Measurements from ENCODE around the gene APOBR. TPM values are rescaled to one million over a fixed set of nuclear protein-coding genes. Genes with fewer than 3 reads are reported as not detected.

Gene APOBR
- total and polyA plus RNA-seq, 7 donors, result 0.68 to 94.5 (median 1.1) TPM

GRCh38 chr16:28511801-28512789 lies 17.7 kb downstream of the APOBR start:
- intact Hi-C loops (cut with DNase I), result no loop called here
- H3K4me3 ChIP-seq, result no peak overlapping the region
- no peak overlapping the region for H3K27ac ChIP-seq
- H3K4me1 ChIP-seq, result no peaks in the 10 kb centered on the region
- no peak for TF ChIP-seq POLR2AphosphoS5 (IDR thresholded peaks at IDR 0.05)
- TF ChIP-seq POLR2A (IDR thresholded peaks at IDR 0.05), result no peak
- TF ChIP-seq CTCF (IDR thresholded peaks at IDR 0.05), result no peak
- no peak for TF ChIP-seq EP300 (IDR thresholded peaks at IDR 0.05)
- 88% methylated on average over 21 of the region's 21 CpGs for WGBS, 2 donors
- peaks cover 0 to 9% (median 0%) of the 10 kb centered on the region in 3 donors for H3K27me3 ChIP-seq
- no peak for DNase-seq
- no peaks in the 10 kb centered on the region for H3K36me3 ChIP-seq
- H3K9me3 ChIP-seq, result no peaks in the 10 kb centered on the region

- Histone ChIP-seq H3K4me3 (no peak overlapping the region), H3K27ac (no peak overlapping the region), H3K4me1 (no peaks in the 10 kb centered on the region), H3K36me3 (no peaks in the 10 kb centered on the region), H3K9me3 (no peaks in the 10 kb centered on the region), H3K27me3 (no peaks in the 10 kb centered on the region)
- 86 to 90% methylated on average over 12 of the region's 12 CpGs for WGBS, 2 donors
- TF ChIP-seq CTCF (IDR thresholded peaks at IDR 0.05) (no peak), EP300 (IDR thresholded peaks at IDR 0.05) (no peak), POLR2AphosphoS5 (IDR thresholded peaks at IDR 0.05) (no peak), POLR2A (IDR thresholded peaks at IDR 0.05) (no peak)
- intact Hi-C loops (cut with DNase I), result no loop called here
- no peak for DNase-seq
These were observed 19.2 kb downstream of the APOBR start for GRCh38 chr16:28513484-28514181.

- 96 to 98% methylated on average over 7 of the region's 7 CpGs for WGBS, 2 donors
- intact Hi-C loops (cut with DNase I), result no loop called here
- H3K27me3 ChIP-seq, result no peaks in the 10 kb centered on the region
- no peak overlapping the region for H3K4me3 ChIP-seq
- H3K4me1 ChIP-seq, result no peaks in the 10 kb centered on the region
- no peaks in the 10 kb centered on the region for H3K9me3 ChIP-seq
- no peaks in the 10 kb centered on the region for H3K36me3 ChIP-seq
- TF ChIP-seq POLR2AphosphoS5 (IDR thresholded peaks at IDR 0.05) (no peak), EP300 (IDR thresholded peaks at IDR 0.05) (no peak), POLR2A (IDR thresholded peaks at IDR 0.05) (no peak), CTCF (IDR thresholded peaks at IDR 0.05) (no peak)
- no peak for DNase-seq
- H3K27ac ChIP-seq, result no peak overlapping the region
These were observed 19.8 kb downstream of the APOBR start for GRCh38 chr16:28514246-28514645.

GRCh38 chr16:28520672-28521071 lies 26.2 kb downstream of the APOBR start:
- Histone ChIP-seq H3K36me3 (no peaks in the 10 kb centered on the region), H3K27me3 (no peaks in the 10 kb centered on the region), H3K4me3 (no peak overlapping the region), H3K4me1 (peaks cover 0 to 9% (median 6%) of the 10 kb centered on the region in 4 donors), H3K27ac (no peak overlapping the region), H3K9me3 (no peaks in the 10 kb centered on the region)
- DNase-seq, result no peak
- WGBS, 2 donors, result 71 to 78% methylated on average over 7 of the region's 7 CpGs
- intact Hi-C loops (cut with DNase I), result no loop called here
- TF ChIP-seq EP300 (IDR thresholded peaks at IDR 0.05) (no peak), POLR2A (IDR thresholded peaks at IDR 0.05) (no peak), CTCF (IDR thresholded peaks at IDR 0.05) (no peak), POLR2AphosphoS5 (IDR thresholded peaks at IDR 0.05) (no peak)
